ENCODE results near the gene UACA.

UACA gene

DNA sequence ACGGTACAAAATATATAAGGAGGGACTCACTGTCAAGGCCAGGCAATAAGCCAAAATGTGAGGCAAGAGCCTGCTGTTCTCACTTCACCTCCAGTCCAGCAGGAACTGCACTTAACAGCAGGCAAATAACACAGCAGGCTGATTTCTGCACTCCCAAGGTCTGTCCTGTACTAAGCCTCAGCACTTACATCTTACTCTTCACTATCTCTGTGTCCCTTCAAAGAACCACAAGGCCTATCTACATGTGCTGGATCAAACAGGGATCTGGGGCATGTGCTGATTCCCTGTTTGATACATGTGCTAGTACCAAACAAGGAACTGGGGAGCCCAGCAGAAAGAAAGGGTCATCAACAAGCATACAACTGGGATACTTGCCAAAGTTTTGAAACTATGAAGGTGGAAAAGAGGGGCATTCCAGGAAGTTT is 22.2 kb downstream of the UACA start:
- TF ChIP-seq, protein P1, sequence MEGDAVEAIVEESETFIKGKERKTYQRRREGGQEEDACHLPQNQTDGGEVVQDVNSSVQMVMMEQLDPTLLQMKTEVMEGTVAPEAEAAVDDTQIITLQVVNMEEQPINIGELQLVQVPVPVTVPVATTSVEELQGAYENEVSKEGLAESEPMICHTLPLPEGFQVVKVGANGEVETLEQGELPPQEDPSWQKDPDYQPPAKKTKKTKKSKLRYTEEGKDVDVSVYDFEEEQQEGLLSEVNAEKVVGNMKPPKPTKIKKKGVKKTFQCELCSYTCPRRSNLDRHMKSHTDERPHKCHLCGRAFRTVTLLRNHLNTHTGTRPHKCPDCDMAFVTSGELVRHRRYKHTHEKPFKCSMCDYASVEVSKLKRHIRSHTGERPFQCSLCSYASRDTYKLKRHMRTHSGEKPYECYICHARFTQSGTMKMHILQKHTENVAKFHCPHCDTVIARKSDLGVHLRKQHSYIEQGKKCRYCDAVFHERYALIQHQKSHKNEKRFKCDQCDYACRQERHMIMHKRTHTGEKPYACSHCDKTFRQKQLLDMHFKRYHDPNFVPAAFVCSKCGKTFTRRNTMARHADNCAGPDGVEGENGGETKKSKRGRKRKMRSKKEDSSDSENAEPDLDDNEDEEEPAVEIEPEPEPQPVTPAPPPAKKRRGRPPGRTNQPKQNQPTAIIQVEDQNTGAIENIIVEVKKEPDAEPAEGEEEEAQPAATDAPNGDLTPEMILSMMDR (IDR thresholded peaks at IDR 0.05) = no peak

DNA sequence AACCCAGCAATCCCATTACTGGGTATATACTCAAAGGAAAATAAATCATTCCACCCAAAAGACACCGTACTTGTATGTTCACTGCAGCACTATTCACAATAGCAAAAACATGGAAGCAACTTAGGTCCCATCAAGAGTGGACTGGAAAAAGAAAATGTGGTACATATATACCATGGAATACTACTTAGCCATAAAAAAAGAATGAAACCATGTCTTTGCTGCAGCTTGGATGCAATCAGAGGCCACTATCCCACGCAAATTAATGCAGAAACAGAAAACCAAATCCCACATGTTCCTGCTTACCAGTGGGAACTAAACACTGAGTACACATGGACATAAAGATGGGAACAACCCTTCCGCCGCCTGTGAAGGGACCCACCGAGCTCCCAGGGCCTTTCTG is 34.2 kb downstream of the UACA start:
- TF ChIP-seq, protein P1 (IDR thresholded peaks at IDR 0.05) = no peak

DNA sequence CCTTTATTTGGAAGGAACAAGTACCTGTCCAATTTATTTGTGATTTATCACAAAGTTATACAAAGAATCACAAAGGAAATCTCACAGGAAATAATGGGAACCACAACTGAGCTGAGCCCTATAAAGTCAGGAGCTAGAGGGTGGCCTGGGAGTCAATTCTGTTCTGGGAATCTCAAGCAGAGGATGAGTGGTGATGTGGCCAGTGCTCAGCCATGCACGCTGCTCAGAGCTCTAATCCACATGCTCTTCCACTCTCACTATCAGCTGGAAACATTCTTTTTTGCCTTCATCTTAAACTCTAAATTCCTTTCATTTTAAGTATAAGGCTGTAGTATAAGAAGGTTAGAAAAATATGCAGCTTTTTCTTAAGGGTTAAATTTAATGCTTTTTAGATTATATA is 36.6 kb downstream of the UACA start:
- TF ChIP-seq, protein P1 (IDR thresholded peaks at IDR 0.05) = no peak

DNA sequence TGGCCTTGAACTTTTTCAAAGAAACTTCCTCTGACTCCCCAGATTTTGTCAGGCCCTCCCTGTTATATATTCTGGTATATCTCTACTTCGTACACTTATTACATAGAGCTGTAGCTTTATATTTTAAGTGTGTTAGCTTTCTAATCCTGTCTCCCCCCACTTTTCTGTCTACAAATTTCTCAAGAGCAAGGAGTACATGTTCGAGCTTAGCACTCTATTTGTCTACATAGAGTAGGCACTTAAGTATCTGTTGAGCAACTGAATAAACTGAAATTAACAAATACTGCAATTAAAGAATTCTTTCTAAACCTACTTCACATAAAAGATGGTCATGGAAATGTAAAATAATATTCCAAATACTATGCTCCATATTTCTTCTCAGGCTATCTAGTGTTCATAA is 39.4 kb downstream of the UACA start:
- TF ChIP-seq, protein P1 (IDR thresholded peaks at IDR 0.05) = no peak

DNA sequence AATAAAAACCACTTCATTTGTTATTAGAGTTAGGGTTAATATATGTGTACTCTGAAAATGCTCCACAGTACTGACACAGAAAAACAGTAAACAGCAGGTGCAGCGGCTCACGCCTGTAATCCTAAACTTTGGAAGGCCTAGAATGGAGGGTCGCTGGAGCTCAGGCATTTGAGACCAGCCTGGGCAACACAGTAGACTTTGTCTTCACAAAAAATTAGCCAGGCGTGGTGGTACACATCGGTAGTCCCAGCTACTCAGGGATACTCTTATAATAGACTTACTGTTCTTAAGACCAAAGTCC is 40.3 kb downstream of the UACA start:
- TF ChIP-seq, protein P1 (IDR thresholded peaks at IDR 0.05) = no peak

DNA sequence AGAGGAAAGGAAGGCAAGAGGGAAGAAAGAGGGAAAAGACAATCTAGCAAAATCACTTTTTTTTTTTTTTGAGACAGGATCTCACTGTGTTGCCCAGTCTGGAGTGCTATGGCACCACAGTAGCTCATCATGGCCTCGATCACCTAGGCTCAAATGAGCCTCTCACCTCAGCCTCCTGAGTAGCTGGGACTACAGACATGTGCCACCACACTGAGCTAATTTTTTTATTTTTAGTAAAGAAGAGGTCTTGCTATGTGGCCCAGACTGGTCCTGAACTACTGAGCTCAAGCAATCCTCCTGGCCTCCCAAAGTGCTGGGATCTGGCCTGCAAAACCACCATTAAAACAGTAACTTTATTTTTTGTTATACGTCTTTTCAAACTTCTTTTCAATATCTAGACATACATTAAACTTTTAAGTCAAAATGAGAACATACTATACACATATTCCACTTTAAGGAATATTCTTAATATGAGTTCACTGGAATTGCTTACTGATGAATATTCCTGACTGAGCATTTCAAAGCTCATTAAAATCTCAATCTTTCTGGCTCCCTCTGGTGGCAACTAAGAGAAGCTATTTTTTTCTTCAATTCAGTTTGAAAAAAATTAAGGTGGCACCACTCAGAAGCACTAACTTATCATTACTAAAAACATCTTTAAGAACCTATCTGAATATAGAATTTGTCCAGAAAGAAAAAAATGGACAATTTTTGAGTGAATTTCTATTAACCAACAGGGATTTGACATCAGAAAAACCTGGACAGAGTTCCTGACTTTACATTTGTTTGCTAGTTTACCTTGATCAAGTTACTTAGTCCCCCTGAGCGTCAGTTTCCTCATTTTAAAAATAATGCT is 40.9 kb downstream of the UACA start:
- TF ChIP-seq, protein P1 (IDR thresholded peaks at IDR 0.05) = peak; percentile 76

DNA sequence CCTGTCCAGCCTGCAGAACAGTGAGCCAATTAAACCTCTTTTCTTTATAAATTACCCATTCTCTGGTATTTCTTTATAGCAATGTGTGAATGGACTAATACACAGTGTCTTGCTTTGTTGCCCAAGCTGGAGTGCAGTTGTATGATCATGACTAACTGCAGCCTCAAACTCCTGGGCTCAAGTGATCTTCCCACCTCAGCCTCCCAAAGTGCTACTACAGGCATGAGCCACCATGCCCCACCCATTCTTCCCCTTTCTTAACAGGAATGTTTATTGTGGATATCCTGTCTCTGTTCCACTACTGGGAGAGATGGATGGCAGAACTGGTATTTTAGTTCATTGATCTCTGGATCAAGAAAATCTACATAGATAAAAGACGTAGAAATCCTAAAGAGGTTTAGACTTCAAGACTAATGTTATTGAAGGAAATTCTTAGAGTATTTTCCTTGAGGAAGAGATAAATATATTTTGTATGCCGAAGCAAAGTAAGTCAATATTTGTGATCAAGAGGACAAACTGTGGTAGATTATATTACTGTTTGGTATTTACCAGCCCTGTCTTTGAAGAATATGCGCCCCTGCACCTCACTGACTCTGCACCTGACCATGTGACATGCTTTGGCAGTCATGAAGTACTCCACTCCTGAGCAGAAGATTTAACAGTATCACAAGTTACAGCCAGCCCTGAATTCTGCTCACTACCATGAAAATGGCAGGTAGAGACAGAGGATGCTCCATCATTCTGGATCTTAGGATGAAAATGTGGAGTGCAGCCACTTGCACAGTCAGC is 42.9 kb downstream of the UACA start:
- TF ChIP-seq, protein P1 (IDR thresholded peaks at IDR 0.05) = no peak
